ENCODE data around the gene ZNF30.

DNA sequence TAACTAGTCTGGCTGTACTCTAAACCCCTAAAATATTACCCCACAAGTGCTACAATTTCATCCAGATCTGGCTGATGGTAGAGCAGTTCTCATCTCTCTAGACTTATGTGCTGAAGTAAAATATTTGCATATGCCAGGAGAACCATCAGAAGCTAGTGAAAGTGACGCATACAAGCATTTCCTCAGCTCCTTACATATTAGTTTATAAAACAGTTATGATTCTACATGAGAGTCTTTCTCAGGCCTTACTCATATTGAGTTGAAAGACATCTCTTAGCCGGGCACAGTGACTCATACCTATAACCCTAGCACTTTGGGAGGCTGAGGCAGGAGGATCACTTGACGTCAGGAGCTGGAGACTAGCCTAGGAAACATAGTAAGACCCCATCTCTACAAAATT lies 15.9 kb upstream of the ZNF30 start:
- TF ChIP-seq, protein P1, sequence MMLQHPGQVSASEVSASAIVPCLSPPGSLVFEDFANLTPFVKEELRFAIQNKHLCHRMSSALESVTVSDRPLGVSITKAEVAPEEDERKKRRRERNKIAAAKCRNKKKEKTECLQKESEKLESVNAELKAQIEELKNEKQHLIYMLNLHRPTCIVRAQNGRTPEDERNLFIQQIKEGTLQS (IDR thresholded peaks at IDR 0.05), result no peak
- TF ChIP-seq TAF1 (conservative IDR thresholded peaks at IDR 0.05) (no peak), GABPA (IDR thresholded peaks at IDR 0.05 in 1 of 2, conservative IDR thresholded peaks at IDR 0.05 in 1 of 2) (no peak), YY1 (IDR thresholded peaks at IDR 0.05) (no peak), JUND (IDR thresholded peaks at IDR 0.05) (no peak), REST (IDR thresholded peaks at IDR 0.05) (no peak)
- TF ChIP-seq, protein P2, sequence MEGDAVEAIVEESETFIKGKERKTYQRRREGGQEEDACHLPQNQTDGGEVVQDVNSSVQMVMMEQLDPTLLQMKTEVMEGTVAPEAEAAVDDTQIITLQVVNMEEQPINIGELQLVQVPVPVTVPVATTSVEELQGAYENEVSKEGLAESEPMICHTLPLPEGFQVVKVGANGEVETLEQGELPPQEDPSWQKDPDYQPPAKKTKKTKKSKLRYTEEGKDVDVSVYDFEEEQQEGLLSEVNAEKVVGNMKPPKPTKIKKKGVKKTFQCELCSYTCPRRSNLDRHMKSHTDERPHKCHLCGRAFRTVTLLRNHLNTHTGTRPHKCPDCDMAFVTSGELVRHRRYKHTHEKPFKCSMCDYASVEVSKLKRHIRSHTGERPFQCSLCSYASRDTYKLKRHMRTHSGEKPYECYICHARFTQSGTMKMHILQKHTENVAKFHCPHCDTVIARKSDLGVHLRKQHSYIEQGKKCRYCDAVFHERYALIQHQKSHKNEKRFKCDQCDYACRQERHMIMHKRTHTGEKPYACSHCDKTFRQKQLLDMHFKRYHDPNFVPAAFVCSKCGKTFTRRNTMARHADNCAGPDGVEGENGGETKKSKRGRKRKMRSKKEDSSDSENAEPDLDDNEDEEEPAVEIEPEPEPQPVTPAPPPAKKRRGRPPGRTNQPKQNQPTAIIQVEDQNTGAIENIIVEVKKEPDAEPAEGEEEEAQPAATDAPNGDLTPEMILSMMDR (IDR thresholded peaks at IDR 0.05; ENCODE audit: low read depth, low read length, missing input control), result no peak
